SK-N-SH (cell line): ENCODE results near the gene METTL25B. TPM values are rescaled to one million over a fixed set of nuclear protein-coding genes. Genes with fewer than 3 reads are reported as not detected.

Experiments
- ELF1 ChIP-seq: IDR thresholded peaks from 2 replicates; pipeline ENCODE4 v1.4.0; 2012
- EP300 ChIP-seq, 2 experiments: IDR thresholded peaks; 2 replicates each; pipeline versions ENCODE4 v1.4.0 to v1.6.1; 2012; ENCODE audit warnings: borderline replicate concordance in 1 of 2, low read depth in 1 of 2, low read length in 1 of 2
- FOSL2 ChIP-seq: IDR thresholded peaks from 2 replicates; pipeline ENCODE4 v1.4.0; 2012; ENCODE audit warnings: low read depth, mild to moderate bottlenecking, moderate library complexity, borderline replicate concordance
- FOXM1 ChIP-seq: IDR thresholded peaks from 2 replicates; pipeline ENCODE4 v1.4.0; 2012; ENCODE audit warnings: low read depth, mild to moderate bottlenecking
- IRF3 ChIP-seq: fragments of 150-350 bp; IDR thresholded peaks from 2 replicates; pipeline ENCODE4 v1.6.1; 2016; ENCODE audit warnings: mild to moderate bottlenecking, low read depth, low read length
- JUND ChIP-seq: IDR thresholded peaks from 2 replicates; pipeline ENCODE4 v1.4.0; 2012
- MAX ChIP-seq: IDR thresholded peaks from 2 replicates; pipeline ENCODE4 v1.4.0; 2012; ENCODE audit warnings: low read depth
- MEF2A ChIP-seq: IDR thresholded peaks from 2 replicates; pipeline ENCODE4 v1.4.0; 2012; ENCODE audit warnings: low read depth, borderline replicate concordance
- MXI1 ChIP-seq: IDR thresholded peaks from 2 replicates; pipeline ENCODE4 v1.6.1; 2012; ENCODE audit warnings: mild to moderate bottlenecking, low read depth, low read length, improper control_type of control experiment
- NRF1 ChIP-seq: IDR thresholded peaks from 2 replicates; pipeline ENCODE4 v1.6.1; 2012; ENCODE audit warnings: low read depth, mild to moderate bottlenecking, low read length
- RCOR1 ChIP-seq: fragments of 150-350 bp; IDR thresholded peaks from 2 replicates; pipeline ENCODE4 v1.6.1; 2017; ENCODE audit warnings: antibody characterized with exemption, low read length
- RFX5 ChIP-seq: IDR thresholded peaks from 2 replicates; pipeline ENCODE4 v1.6.1; 2012; ENCODE audit warnings: mild to moderate bottlenecking, improper control_type of control experiment, low read length
- SIN3A ChIP-seq: IDR thresholded peaks from 2 replicates; pipeline ENCODE4 v1.6.1; 2012; ENCODE audit warnings: low read depth, mild to moderate bottlenecking, low read length, moderate library complexity, borderline replicate concordance
- SMC3 ChIP-seq: IDR thresholded peaks from 2 replicates; pipeline ENCODE4 v1.6.1; 2012; ENCODE audit warnings: low read depth, low read length, improper control_type of control experiment
- TAF1 ChIP-seq: IDR thresholded peaks from 2 replicates; pipeline ENCODE4 v1.6.1; 2012; ENCODE audit warnings: low read depth, mild to moderate bottlenecking, low read length, moderate library complexity, borderline replicate concordance
- TCF12 ChIP-seq: IDR thresholded peaks from 2 replicates; pipeline ENCODE4 v1.4.0; 2012
- TEAD4 ChIP-seq: IDR thresholded peaks from 2 replicates; pipeline ENCODE4 v1.4.0; 2012; ENCODE audit warnings: mild to moderate bottlenecking, borderline replicate concordance; ENCODE audit not compliant: insufficient read depth
- USF1 ChIP-seq: IDR thresholded peaks from 2 replicates; pipeline ENCODE4 v1.4.0; 2012; ENCODE audit warnings: low read depth, borderline replicate concordance
- YY1 ChIP-seq: IDR thresholded peaks from 2 replicates; pipeline ENCODE4 v1.4.0; 2012; ENCODE audit warnings: low read depth, mild to moderate bottlenecking
- ZBTB33 ChIP-seq: IDR thresholded peaks from 2 replicates; pipeline ENCODE4 v1.4.0; 2012; ENCODE audit warnings: low read depth, borderline replicate concordance
- polyA plus RNA-seq, 3 experiments: library from polyadenylated mRNA; depleted of rRNA; stranded (reverse); fragments of >200 nt; gene quantifications; 2 replicates each; pipeline ENCODE4 v1.2.3, GENCODE V29; 2012

The METTL25B gene
- polyA plus RNA-seq, 1 of the 3 experiments (the other 2 are of a cell fraction), result 20.1 TPM

GRCh38 chr1:156746728-156747631 is 18.7 kb downstream of the METTL25B start (continued):
- TF ChIP-seq ZBTB33 (no peak), FOSL2 (peak; percentile 61), IRF3 (no peak), NRF1 (no peak), JUND (peak; percentile 39; the same call in 1 of the 2 replicates), TAF1 (peak; percentile 12; the same call in 1 of the 2 replicates), ELF1 (no peak; the same call in 1 of the 2 replicates), USF1 (no peak), TCF12 (peak; percentile 16), MEF2A (no peak), RCOR1 (peak; percentile 48), RFX5 (no peak), SMC3 (no peak; the same call in 1 of the 2 replicates), MXI1 (peak; percentile 77), SIN3A (0 out of 2 replicates have a peak, but pooled peaks have one; percentile 12), YY1 (peak; percentile 79), MAX (peak; percentile 80), EP300 (IDR thresholded peaks at IDR 0.05; ENCODE audit: borderline replicate concordance in 1 of 2, low read depth in 1 of 2, low read length in 1 of 2) (peak; percentile 14 to 34; a peak in 1 of 4 replicates), TEAD4 (no peak), FOXM1 (no peak)
